Measurements from ENCODE around the gene URAD. TPM values are rescaled to one million over a fixed set of nuclear protein-coding genes. Genes with fewer than 3 reads are reported as not detected.

Gene URAD
- total RNA-seq, 2 experiments from 2014 or later, result not detected

GRCh38 chr13:27972478-27972820 lies 16.0 kb downstream of the URAD start:
- no peak for DNase-seq
- Mint-ChIP-seq H3K4me3 (no peak overlapping the region), H3K9me3 (no peaks in the 10 kb centered on the region), H3K27ac (no peak overlapping the region), H3K4me1 (peaks cover 8% of the 10 kb centered on the region), H3K27me3 (peaks cover 86% of the 10 kb centered on the region), H3K36me3 (ENCODE audit: low read depth) (no peaks in the 10 kb centered on the region)
- ChIA-PET CTCF (interaction anchor here (1.0 kb wide), 1 partner anchor 19 kb away, joined by 3 read pairs; no protein-coding TSS in a partner anchor), POLR2A (no interaction called here)

GRCh38 chr13:27971776-27972477 lies 16.6 kb downstream of the URAD start:
- no peaks in the 10 kb centered on the region for H3K9me3 Mint-ChIP-seq
- POLR2A ChIA-PET, result no interaction called here
- H3K4me1 Mint-ChIP-seq, result peaks cover 8% of the 10 kb centered on the region
- no peaks in the 10 kb centered on the region for H3K36me3 Mint-ChIP-seq (ENCODE audit: low read depth)
- CTCF ChIA-PET, result interaction anchor here (1.0 to 1.3 kb wide), 2 partner anchors 16 to 18 kb away, joined by 3 to 4 read pairs; no protein-coding TSS in a partner anchor
- H3K27ac Mint-ChIP-seq, result no peak overlapping the region
- no peak overlapping the region for H3K4me3 Mint-ChIP-seq
- H3K27me3 Mint-ChIP-seq, result peaks cover 86% of the 10 kb centered on the region
- DNase-seq, result no peak

- POLR2A ChIA-PET, result no interaction called here
These were observed 17.3 kb downstream of the URAD start for GRCh38 chr13:27971236-27971645.

GRCh38 chr13:27970382-27971235 lies 17.9 kb downstream of the URAD start:
- CTCF ChIA-PET, result interaction anchor here (1.3 kb wide), 1 partner anchor 15 kb away, joined by 4 read pairs; no protein-coding TSS in a partner anchor
- peaks cover 86% of the 10 kb centered on the region for H3K27me3 Mint-ChIP-seq
- POLR2A ChIA-PET, result no interaction called here
- H3K4me1 Mint-ChIP-seq, result peaks cover 7% of the 10 kb centered on the region
- no peak for DNase-seq
- H3K9me3 Mint-ChIP-seq, result no peaks in the 10 kb centered on the region
- no peak overlapping the region for H3K27ac Mint-ChIP-seq
- no peak overlapping the region for H3K4me3 Mint-ChIP-seq
- no peaks in the 10 kb centered on the region for H3K36me3 Mint-ChIP-seq (ENCODE audit: low read depth)

More at GRCh38 chr13:27971236-27971645, 17.3 kb downstream of the URAD start:
- Mint-ChIP-seq H3K36me3 (ENCODE audit: low read depth) (no peaks in the 10 kb centered on the region), H3K4me1 (peaks cover 8% of the 10 kb centered on the region), H3K27me3 (peaks cover 86% of the 10 kb centered on the region), H3K4me3 (no peak overlapping the region), H3K9me3 (no peaks in the 10 kb centered on the region), H3K27ac (no peak overlapping the region)
- CTCF ChIA-PET, result interaction anchor here (1.3 kb wide), 1 partner anchor 15 kb away, joined by 4 read pairs; no protein-coding TSS in a partner anchor
- DNase-seq, result no peak

- ChIA-PET POLR2A (no interaction called here), CTCF (interaction anchor here (1.7 kb wide), 1 partner anchor 175 kb away, joined by 5 read pairs; no protein-coding TSS in a partner anchor)
- Mint-ChIP-seq H3K4me3 (no peak overlapping the region), H3K9me3 (no peaks in the 10 kb centered on the region), H3K27me3 (peaks cover 86% of the 10 kb centered on the region), H3K4me1 (peaks cover 5% of the 10 kb centered on the region), H3K36me3 (ENCODE audit: low read depth) (no peaks in the 10 kb centered on the region), H3K27ac (peak overlapping the region; percentile 2)
- DNase-seq, result no peak
These were observed 18.6 kb downstream of the URAD start for GRCh38 chr13:27969866-27970229.

- POLR2A ChIA-PET, result no interaction called here
- Mint-ChIP-seq H3K4me1 (peaks cover 5% of the 10 kb centered on the region), H3K36me3 (ENCODE audit: low read depth) (no peaks in the 10 kb centered on the region), H3K27me3 (peaks cover 84% of the 10 kb centered on the region), H3K4me3 (peak within 1 kb of the TSS; percentile 4), H3K27ac (peak within 1 kb of the TSS; percentile 2), H3K9me3 (no peaks in the 10 kb centered on the region)
- CTCF ChIA-PET, result interaction anchor here (1.7 kb wide), 1 partner anchor 174 kb away, joined by 5 read pairs; no protein-coding TSS in a partner anchor
- no peak for DNase-seq
These were observed 19.2 kb downstream of the URAD start, which contains the start of gene CDX2 for GRCh38 chr13:27969082-27969865. CDX2 (minus strand) TSS chr13:27969315; CDS start chr13:27969006, 309 bp downstream.

- H3K27me3 Mint-ChIP-seq, result peaks cover 84% of the 10 kb centered on the region
These were observed 20.0 kb downstream of the URAD start for GRCh38 chr13:27968316-27969081.

GRCh38 chr13:27967736-27968315 lies 20.7 kb downstream of the URAD start:
- Mint-ChIP-seq H3K4me1 (peaks cover 5% of the 10 kb centered on the region), H3K36me3 (ENCODE audit: low read depth) (no peaks in the 10 kb centered on the region), H3K4me3 (peak overlapping the region; percentile 30), H3K9me3 (no peaks in the 10 kb centered on the region), H3K27ac (no peak overlapping the region), H3K27me3 (peaks cover 85% of the 10 kb centered on the region)
- ChIA-PET CTCF (interaction anchor here (0.6 to 2.0 kb wide), 2 partner anchors 61 to 141 kb away, joined by 4 to 6 read pairs; no protein-coding TSS in a partner anchor), POLR2A (no interaction called here)
- no peak for DNase-seq

More at GRCh38 chr13:27968316-27969081, 20.0 kb downstream of the URAD start:
- Mint-ChIP-seq H3K9me3 (no peaks in the 10 kb centered on the region), H3K36me3 (ENCODE audit: low read depth) (no peaks in the 10 kb centered on the region), H3K4me1 (peaks cover 5% of the 10 kb centered on the region), H3K27ac (no peak overlapping the region), H3K4me3 (no peak overlapping the region)
- POLR2A ChIA-PET, result no interaction called here
- DNase-seq, result no peak
- CTCF ChIA-PET, result interaction anchor here (1.7 to 2.0 kb wide), 2 partner anchors 142 to 174 kb away, joined by 5 to 6 read pairs; no protein-coding TSS in a partner anchor

GRCh38 chr13:27967203-27967735 lies 21.2 kb downstream of the URAD start:
- no peak overlapping the region for H3K27ac Mint-ChIP-seq
- peak overlapping the region; percentile 30 for H3K4me3 Mint-ChIP-seq

GRCh38 chr13:27966641-27967202 lies 21.8 kb downstream of the URAD start:
- Mint-ChIP-seq H3K4me3 (no peak overlapping the region), H3K4me1 (peaks cover 5% of the 10 kb centered on the region), H3K27ac (no peak overlapping the region), H3K36me3 (ENCODE audit: low read depth) (no peaks in the 10 kb centered on the region), H3K9me3 (no peaks in the 10 kb centered on the region), H3K27me3 (peaks cover 89% of the 10 kb centered on the region)
- ChIA-PET CTCF (interaction anchor here (1.2 to 2.0 kb wide), 2 partner anchors 9 to 140 kb away, joined by 3 to 6 read pairs; no protein-coding TSS in a partner anchor), POLR2A (no interaction called here)
- DNase-seq, result no peak

More at GRCh38 chr13:27967203-27967735, 21.2 kb downstream of the URAD start:
- no peak for DNase-seq
- ChIA-PET POLR2A (no interaction called here), CTCF (interaction anchor here (0.6 to 2.0 kb wide), 3 partner anchors 9 to 141 kb away, joined by 3 to 6 read pairs (median 4); no protein-coding TSS in a partner anchor)
- Mint-ChIP-seq H3K9me3 (no peaks in the 10 kb centered on the region), H3K36me3 (ENCODE audit: low read depth) (no peaks in the 10 kb centered on the region), H3K27me3 (peaks cover 86% of the 10 kb centered on the region), H3K4me1 (peaks cover 5% of the 10 kb centered on the region)
